HEK293 (cell line): ENCODE results near the gene BACE1-AS.

ENCODE experiments used
- PRDM1 ChIP-seq: fragments of 450-650 bp; formaldehyde crosslinking; IDR thresholded peaks from 2 replicates; pipeline ENCODE4; 2016; ENCODE audit warnings: missing biosample characterization, missing genetic modification characterization
- ZBTB1 ChIP-seq: fragments of 450-650 bp; formaldehyde crosslinking; IDR thresholded peaks from 2 replicates; pipeline ENCODE4 v1.5.1; 2016; ENCODE audit warnings: missing biosample characterization, missing genetic modification characterization
- ZBTB20 ChIP-seq: fragments of 450-650 bp; formaldehyde crosslinking; IDR thresholded peaks from 2 replicates; pipeline ENCODE4 v1.5.1; 2016; ENCODE audit warnings: missing biosample characterization, missing genetic modification characterization
- ZNF155 ChIP-seq: fragments of 450-650 bp; formaldehyde crosslinking; IDR thresholded peaks from 2 replicates; pipeline ENCODE4 v1.5.1; 2016; ENCODE audit warnings: missing biosample characterization, missing genetic modification characterization
- TF ChIP-seq, protein P1 (sequence below): fragments of 450-650 bp; formaldehyde crosslinking; IDR thresholded peaks from 2 replicates; pipeline ENCODE4 v1.5.1; 2016; ENCODE audit warnings: missing biosample characterization, missing genetic modification characterization
- TF ChIP-seq, protein P2 (sequence below): fragments of 450-650 bp; formaldehyde crosslinking; IDR thresholded peaks from 2 replicates; pipeline ENCODE4 v1.5.1; 2016; ENCODE audit warnings: missing biosample characterization, missing genetic modification characterization, low read depth

DNA sequence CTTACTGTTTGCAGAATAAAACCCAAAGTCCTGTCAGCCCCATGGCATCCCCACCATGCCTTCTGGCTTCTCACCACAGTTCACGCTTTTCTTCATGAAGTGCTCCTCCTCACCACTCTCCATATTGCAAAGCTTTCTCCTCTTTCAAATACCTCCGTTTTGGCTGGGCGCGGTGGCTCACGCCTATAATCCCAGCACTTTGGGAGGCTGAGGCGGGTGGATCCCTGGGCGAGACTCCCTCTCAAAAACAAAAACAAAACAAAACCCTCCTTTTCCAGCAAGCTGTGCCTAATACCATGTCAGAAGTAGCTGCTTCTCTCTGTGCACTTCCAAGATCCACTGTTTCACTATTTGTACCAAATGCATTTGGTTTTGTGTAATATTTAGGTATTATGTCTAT lies 18.2 kb downstream of the BACE1-AS start:
- TF ChIP-seq PRDM1 (tag by site-specific recombination), result no peak
- no peak for TF ChIP-seq ZBTB1 (tag by site-specific recombination)
- TF ChIP-seq, protein P1, sequence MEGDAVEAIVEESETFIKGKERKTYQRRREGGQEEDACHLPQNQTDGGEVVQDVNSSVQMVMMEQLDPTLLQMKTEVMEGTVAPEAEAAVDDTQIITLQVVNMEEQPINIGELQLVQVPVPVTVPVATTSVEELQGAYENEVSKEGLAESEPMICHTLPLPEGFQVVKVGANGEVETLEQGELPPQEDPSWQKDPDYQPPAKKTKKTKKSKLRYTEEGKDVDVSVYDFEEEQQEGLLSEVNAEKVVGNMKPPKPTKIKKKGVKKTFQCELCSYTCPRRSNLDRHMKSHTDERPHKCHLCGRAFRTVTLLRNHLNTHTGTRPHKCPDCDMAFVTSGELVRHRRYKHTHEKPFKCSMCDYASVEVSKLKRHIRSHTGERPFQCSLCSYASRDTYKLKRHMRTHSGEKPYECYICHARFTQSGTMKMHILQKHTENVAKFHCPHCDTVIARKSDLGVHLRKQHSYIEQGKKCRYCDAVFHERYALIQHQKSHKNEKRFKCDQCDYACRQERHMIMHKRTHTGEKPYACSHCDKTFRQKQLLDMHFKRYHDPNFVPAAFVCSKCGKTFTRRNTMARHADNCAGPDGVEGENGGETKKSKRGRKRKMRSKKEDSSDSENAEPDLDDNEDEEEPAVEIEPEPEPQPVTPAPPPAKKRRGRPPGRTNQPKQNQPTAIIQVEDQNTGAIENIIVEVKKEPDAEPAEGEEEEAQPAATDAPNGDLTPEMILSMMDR, result no peak
- TF ChIP-seq ZNF155 (tag by site-specific recombination), result no peak
- no peak for TF ChIP-seq ZBTB20 (tag by site-specific recombination)
- TF ChIP-seq, protein P2, sequence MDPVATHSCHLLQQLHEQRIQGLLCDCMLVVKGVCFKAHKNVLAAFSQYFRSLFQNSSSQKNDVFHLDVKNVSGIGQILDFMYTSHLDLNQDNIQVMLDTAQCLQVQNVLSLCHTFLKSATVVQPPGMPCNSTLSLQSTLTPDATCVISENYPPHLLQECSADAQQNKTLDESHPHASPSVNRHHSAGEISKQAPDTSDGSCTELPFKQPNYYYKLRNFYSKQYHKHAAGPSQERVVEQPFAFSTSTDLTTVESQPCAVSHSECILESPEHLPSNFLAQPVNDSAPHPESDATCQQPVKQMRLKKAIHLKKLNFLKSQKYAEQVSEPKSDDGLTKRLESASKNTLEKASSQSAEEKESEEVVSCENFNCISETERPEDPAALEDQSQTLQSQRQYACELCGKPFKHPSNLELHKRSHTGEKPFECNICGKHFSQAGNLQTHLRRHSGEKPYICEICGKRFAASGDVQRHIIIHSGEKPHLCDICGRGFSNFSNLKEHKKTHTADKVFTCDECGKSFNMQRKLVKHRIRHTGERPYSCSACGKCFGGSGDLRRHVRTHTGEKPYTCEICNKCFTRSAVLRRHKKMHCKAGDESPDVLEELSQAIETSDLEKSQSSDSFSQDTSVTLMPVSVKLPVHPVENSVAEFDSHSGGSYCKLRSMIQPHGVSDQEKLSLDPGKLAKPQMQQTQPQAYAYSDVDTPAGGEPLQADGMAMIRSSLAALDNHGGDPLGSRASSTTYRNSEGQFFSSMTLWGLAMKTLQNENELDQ, result no peak
